WTC11 (cell line): Measurements from ENCODE around the gene ADCY5. TPM values are rescaled to one million over a fixed set of nuclear protein-coding genes. Genes with fewer than 3 reads are reported as not detected.

Source experiments
- ATAC-seq: fragments of 200-7000 bp; cut with Tn5 transposase; 2 replicates; pipeline ENCODE4 v1.10.0; 2021; ENCODE audit warnings: mild to moderate bottlenecking, moderate library complexity
- CTCF ChIA-PET: fragments of 300-600 bp; sonication (Branson Sonifier 250); formaldehyde crosslinking; loops from one replicate; lab custom pipeline; 2021; ENCODE audit warnings: antibody characterized with exemption; lab: Charles Lee
- POLR2A ChIA-PET: fragments of 350-600 bp; sonication (Branson Sonifier 250); formaldehyde crosslinking; loops from one replicate; lab custom pipeline; 2021; ENCODE audit warnings: antibody characterized with exemption; lab: Charles Lee
- DNase-seq: peaks from one replicate; pipeline ENCODE4 v3.0.0; 2021; ENCODE audit warnings: low spot score
- H3K27ac Mint-ChIP-seq: 2 replicates; pipeline ENCODE4 v1.8.0; 2021; ENCODE audit warnings: mixed read lengths
- H3K27me3 Mint-ChIP-seq: 2 replicates; pipeline ENCODE4 v1.8.0; 2021; ENCODE audit warnings: low read depth, mild to moderate bottlenecking, moderate library complexity, mixed read lengths
- H3K36me3 Mint-ChIP-seq: 2 replicates; pipeline ENCODE4 v1.8.0; 2021; ENCODE audit warnings: mixed read lengths
- H3K4me1 Mint-ChIP-seq: 2 replicates; pipeline ENCODE4 v1.8.0; 2022; ENCODE audit warnings: mixed read lengths
- H3K4me3 Mint-ChIP-seq: 2 replicates; pipeline ENCODE4 v1.8.0; 2021; ENCODE audit warnings: mild to moderate bottlenecking, moderate library complexity, mixed read lengths
- H3K9me3 Mint-ChIP-seq: 2 replicates; pipeline ENCODE4 v1.8.0; 2021; ENCODE audit warnings: mixed read lengths
- ATF1 ChIP-seq: sonication (generic); formaldehyde crosslinking; IDR thresholded peaks from 2 replicates; pipeline ENCODE4 v1.8.1; 2023; ENCODE audit warnings: mild to moderate bottlenecking, moderate library complexity, missing genetic modification reagents
- EMX1 ChIP-seq: fragments of 250-450 bp; sonication (Bioruptor Pico); IDR thresholded peaks from 2 replicates; pipeline ENCODE4 v1.8.0; 2021; ENCODE audit warnings: mild to moderate bottlenecking
- ESRRA ChIP-seq: sonication (generic); formaldehyde crosslinking; IDR thresholded peaks from 2 replicates; pipeline ENCODE4 v1.8.1; 2022; ENCODE audit warnings: mild to moderate bottlenecking, missing genetic modification reagents, borderline replicate concordance
- FOXJ3 ChIP-seq: sonication (generic); formaldehyde crosslinking; IDR thresholded peaks from 2 replicates; pipeline ENCODE4 v1.9.0; 2021; ENCODE audit warnings: missing genetic modification reagents, mild to moderate bottlenecking, borderline replicate concordance
- JAZF1 ChIP-seq: fragments of 250-450 bp; sonication (Bioruptor Pico); IDR thresholded peaks from 2 replicates; pipeline ENCODE4 v1.9.0; 2021; ENCODE audit warnings: moderate library complexity, mild to moderate bottlenecking, inconsistent platforms
- JUN ChIP-seq: sonication (generic); formaldehyde crosslinking; IDR thresholded peaks from 2 replicates; pipeline ENCODE4 v1.8.0; 2023; ENCODE audit warnings: mild to moderate bottlenecking, missing genetic modification reagents
- MYBL2 ChIP-seq: sonication (generic); formaldehyde crosslinking; IDR thresholded peaks from 2 replicates; pipeline ENCODE4 v1.8.1; 2023; ENCODE audit warnings: mild to moderate bottlenecking, moderate library complexity, missing genetic modification reagents
- NFYB ChIP-seq: sonication (generic); formaldehyde crosslinking; conservative IDR thresholded peaks from 2 replicates; pipeline ENCODE4 v1.8.0; 2022; ENCODE audit warnings: low read depth, missing genetic modification reagents
- NR3C1 ChIP-seq: sonication (generic); formaldehyde crosslinking; conservative IDR thresholded peaks from 2 replicates; pipeline ENCODE4 v1.8.1; 2023; ENCODE audit warnings: low read depth, mild to moderate bottlenecking, missing genetic modification reagents
- SP1 ChIP-seq: sonication (generic); formaldehyde crosslinking; conservative IDR thresholded peaks from 2 replicates; pipeline ENCODE4 v1.8.1; 2022; ENCODE audit warnings: missing genetic modification reagents
- ZNF396 ChIP-seq: fragments of 250-450 bp; sonication (Bioruptor Pico); IDR thresholded peaks from 2 replicates; pipeline ENCODE4 v1.8.0; 2021; ENCODE audit warnings: mild to moderate bottlenecking, moderate library complexity, borderline replicate concordance
- ZNF671 ChIP-seq: fragments of 250-450 bp; sonication (Bioruptor Pico); IDR thresholded peaks from 2 replicates; pipeline ENCODE4 v1.8.0; 2021; ENCODE audit warnings: mild to moderate bottlenecking
- total RNA-seq: library from RNA; stranded (reverse); gene quantifications from 3 replicates; pipeline ENCODE4 v1.2.3, GENCODE V29; 2021
- TF ChIP-seq, protein P1 (sequence below): sonication (generic); formaldehyde crosslinking; IDR thresholded peaks from 2 replicates; pipeline ENCODE4 v1.8.1; 2022; ENCODE audit warnings: missing genetic modification reagents, borderline replicate concordance
- TF ChIP-seq, protein P2 (sequence below): fragments of 250-450 bp; sonication (Bioruptor Pico); IDR thresholded peaks from 2 replicates; pipeline ENCODE4 v1.9.0; 2021; ENCODE audit warnings: moderate library complexity, mild to moderate bottlenecking, inconsistent platforms, borderline replicate concordance
- TF ChIP-seq, protein P3 (sequence below): sonication (generic); formaldehyde crosslinking; IDR thresholded peaks from 2 replicates; pipeline ENCODE4 v1.8.1; 2023; ENCODE audit warnings: mild to moderate bottlenecking, missing genetic modification reagents, borderline replicate concordance
- TF ChIP-seq, protein P4 (sequence below): sonication (generic); formaldehyde crosslinking; IDR thresholded peaks from 2 replicates; pipeline ENCODE4 v1.8.1; 2022; ENCODE audit warnings: mild to moderate bottlenecking, moderate library complexity, missing genetic modification reagents
- TF ChIP-seq, protein P5 (sequence below): sonication (generic); formaldehyde crosslinking; IDR thresholded peaks from 2 replicates; pipeline ENCODE4 v1.8.1; 2022; ENCODE audit warnings: low read depth, missing genetic modification reagents, borderline replicate concordance
- TF ChIP-seq, protein P6 (sequence below): sonication (generic); formaldehyde crosslinking; IDR thresholded peaks from 2 replicates; pipeline ENCODE4 v1.8.0; 2023; ENCODE audit warnings: missing genetic modification reagents

The ADCY5 gene
- total RNA-seq, 1 experiment from 2014 or later = 23.5 TPM

DNA sequence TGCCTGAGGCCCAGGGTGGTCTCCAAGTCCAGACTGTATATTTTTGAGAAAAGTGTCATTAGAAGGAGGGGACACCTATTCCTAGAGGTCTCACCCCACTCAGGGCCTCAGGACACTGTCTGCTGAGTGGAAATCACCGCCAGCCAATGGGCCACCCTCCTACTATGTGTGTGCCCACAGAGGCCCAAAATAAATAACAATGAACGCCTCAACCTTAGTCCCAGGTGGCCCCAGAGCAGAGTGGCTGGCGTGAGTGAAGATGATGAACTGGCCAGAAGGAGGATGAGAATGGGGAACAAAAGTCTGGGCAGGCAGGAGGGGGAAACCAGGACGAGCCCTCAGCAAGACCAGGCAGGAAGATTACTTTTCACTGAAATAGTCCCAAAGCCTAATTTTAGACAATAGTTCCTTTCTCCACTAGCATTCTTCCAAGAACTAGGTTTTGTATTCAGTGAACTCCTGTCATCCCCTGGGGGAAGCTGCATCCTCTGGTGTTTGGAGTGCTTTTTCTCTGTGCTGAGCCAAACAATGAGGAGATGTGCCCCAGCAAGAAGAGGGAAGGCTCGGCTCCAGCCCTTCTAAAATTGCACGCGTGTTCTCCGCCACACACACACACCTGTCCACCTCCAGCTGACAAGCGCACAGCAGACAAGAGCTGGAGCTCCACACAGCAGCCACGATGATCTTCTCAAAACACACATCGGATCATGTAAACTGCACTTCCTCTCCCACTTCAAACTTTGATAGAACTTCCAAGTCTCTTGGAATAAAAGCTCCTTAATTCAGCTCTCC, 72.2 kb downstream of the ADCY5 start:
- no peaks in the 10 kb centered on the region for H3K4me1 Mint-ChIP-seq
- POLR2A ChIA-PET = interaction anchor here (0.5 kb wide), 1 partner anchor 510 kb away, joined by 5 read pairs; no protein-coding TSS in a partner anchor
- H3K36me3 Mint-ChIP-seq = no peaks in the 10 kb centered on the region
- H3K9me3 Mint-ChIP-seq = no peaks in the 10 kb centered on the region
- DNase-seq = no peak
- CTCF ChIA-PET = interaction anchor here (0.6 to 2.7 kb wide), 11 partner anchors 10 to 195 kb away, joined by 3 to 32 read pairs (median 4); no protein-coding TSS in a partner anchor
- no peak overlapping the region for H3K4me3 Mint-ChIP-seq
- ATAC-seq = no peak
- H3K27me3 Mint-ChIP-seq = no peaks in the 10 kb centered on the region
- H3K27ac Mint-ChIP-seq = no peak overlapping the region; the same call in 1 of the 2 replicates
- no peak for TF ChIP-seq FOXJ3 (CRISPR knock-in tag)
- TF ChIP-seq, protein P1, sequence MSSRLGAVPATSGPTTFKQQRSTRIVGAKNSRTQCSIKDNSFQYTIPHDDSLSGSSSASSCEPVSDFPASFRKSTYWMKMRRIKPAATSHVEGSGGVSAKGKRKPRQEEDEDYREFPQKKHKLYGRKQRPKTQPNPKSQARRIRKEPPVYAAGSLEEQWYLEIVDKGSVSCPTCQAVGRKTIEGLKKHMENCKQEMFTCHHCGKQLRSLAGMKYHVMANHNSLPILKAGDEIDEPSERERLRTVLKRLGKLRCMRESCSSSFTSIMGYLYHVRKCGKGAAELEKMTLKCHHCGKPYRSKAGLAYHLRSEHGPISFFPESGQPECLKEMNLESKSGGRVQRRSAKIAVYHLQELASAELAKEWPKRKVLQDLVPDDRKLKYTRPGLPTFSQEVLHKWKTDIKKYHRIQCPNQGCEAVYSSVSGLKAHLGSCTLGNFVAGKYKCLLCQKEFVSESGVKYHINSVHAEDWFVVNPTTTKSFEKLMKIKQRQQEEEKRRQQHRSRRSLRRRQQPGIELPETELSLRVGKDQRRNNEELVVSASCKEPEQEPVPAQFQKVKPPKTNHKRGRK = no peak
- TF ChIP-seq, protein P2, sequence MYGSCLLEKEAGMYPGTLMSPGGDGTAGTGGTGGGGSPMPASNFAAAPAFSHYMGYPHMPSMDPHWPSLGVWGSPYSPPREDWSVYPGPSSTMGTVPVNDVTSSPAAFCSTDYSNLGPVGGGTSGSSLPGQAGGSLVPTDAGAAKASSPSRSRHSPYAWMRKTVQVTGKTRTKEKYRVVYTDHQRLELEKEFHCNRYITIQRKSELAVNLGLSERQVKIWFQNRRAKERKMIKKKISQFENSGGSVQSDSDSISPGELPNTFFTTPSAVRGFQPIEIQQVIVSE (CRISPR knock-in tag) = no peak
- no peak for TF ChIP-seq MYBL2 (CRISPR knock-in tag)
- TF ChIP-seq JUN (CRISPR knock-in tag) = no peak
- TF ChIP-seq, protein P3, sequence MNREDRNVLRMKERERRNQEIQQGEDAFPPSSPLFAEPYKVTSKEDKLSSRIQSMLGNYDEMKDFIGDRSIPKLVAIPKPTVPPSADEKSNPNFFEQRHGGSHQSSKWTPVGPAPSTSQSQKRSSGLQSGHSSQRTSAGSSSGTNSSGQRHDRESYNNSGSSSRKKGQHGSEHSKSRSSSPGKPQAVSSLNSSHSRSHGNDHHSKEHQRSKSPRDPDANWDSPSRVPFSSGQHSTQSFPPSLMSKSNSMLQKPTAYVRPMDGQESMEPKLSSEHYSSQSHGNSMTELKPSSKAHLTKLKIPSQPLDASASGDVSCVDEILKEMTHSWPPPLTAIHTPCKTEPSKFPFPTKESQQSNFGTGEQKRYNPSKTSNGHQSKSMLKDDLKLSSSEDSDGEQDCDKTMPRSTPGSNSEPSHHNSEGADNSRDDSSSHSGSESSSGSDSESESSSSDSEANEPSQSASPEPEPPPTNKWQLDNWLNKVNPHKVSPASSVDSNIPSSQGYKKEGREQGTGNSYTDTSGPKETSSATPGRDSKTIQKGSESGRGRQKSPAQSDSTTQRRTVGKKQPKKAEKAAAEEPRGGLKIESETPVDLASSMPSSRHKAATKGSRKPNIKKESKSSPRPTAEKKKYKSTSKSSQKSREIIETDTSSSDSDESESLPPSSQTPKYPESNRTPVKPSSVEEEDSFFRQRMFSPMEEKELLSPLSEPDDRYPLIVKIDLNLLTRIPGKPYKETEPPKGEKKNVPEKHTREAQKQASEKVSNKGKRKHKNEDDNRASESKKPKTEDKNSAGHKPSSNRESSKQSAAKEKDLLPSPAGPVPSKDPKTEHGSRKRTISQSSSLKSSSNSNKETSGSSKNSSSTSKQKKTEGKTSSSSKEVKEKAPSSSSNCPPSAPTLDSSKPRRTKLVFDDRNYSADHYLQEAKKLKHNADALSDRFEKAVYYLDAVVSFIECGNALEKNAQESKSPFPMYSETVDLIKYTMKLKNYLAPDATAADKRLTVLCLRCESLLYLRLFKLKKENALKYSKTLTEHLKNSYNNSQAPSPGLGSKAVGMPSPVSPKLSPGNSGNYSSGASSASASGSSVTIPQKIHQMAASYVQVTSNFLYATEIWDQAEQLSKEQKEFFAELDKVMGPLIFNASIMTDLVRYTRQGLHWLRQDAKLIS (CRISPR knock-in tag) = no peak
- no peak for TF ChIP-seq EMX1 (CRISPR knock-in tag)
- TF ChIP-seq, protein P4, sequence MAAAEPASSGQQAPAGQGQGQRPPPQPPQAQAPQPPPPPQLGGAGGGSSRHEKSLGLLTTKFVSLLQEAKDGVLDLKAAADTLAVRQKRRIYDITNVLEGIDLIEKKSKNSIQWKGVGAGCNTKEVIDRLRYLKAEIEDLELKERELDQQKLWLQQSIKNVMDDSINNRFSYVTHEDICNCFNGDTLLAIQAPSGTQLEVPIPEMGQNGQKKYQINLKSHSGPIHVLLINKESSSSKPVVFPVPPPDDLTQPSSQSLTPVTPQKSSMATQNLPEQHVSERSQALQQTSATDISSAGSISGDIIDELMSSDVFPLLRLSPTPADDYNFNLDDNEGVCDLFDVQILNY (CRISPR knock-in tag) = no peak
- TF ChIP-seq ZNF396 (CRISPR knock-in tag) = no peak

DNA sequence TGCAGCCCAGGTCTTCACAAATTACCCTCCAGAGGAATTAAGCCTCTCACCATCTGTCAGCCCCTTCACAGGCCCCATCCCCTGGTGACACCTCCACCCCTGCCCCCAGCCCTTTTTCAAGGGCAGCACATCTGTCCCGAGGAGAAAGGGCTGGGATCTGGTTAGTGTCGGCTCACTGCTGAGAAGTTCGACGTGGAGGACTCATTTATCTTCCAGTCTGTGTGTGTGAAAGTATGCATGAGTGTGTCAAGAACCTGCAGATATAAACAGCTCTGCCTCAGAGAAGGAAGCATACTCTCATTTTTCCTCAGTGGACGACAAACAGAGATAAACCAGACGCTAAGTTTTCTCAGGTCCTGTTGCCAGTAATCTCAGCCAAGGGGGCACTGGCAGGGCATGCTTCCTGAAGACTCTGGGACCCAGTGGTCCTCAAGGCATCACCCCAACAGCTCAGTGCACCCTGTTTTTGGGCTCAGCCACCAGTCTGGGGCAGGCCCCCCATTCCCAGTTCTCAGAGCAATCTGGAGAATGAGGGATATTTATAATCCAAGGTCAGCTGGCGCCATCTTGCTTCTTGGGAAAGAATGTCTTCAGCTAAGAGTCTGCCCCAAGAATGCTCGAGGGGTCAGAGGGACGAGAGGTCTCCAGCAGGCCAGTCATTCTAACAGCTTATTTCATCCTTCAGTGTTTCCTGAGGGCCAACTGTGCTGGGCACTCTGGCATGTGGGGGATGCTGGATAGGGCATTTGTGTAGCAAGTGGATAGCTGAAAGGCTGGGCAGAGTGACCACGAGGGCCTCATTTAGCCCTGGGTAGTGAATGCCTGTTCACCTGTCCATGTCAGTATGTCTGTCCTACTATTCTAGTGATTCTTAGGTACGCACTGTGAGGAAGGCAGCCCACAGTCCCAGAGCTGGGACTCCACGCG, 73.6 kb downstream of the ADCY5 start:
- Mint-ChIP-seq H3K4me1 (no peaks in the 10 kb centered on the region), H3K9me3 (no peaks in the 10 kb centered on the region), H3K27me3 (no peaks in the 10 kb centered on the region), H3K27ac (no peak overlapping the region), H3K4me3 (no peak overlapping the region), H3K36me3 (no peaks in the 10 kb centered on the region)
- no peak for TF ChIP-seq ZNF671
- TF ChIP-seq ESRRA (CRISPR knock-in tag) = no peak
- TF ChIP-seq SP1 = no peak
- no peak for TF ChIP-seq NFYB (CRISPR knock-in tag)
- TF ChIP-seq, protein P5, sequence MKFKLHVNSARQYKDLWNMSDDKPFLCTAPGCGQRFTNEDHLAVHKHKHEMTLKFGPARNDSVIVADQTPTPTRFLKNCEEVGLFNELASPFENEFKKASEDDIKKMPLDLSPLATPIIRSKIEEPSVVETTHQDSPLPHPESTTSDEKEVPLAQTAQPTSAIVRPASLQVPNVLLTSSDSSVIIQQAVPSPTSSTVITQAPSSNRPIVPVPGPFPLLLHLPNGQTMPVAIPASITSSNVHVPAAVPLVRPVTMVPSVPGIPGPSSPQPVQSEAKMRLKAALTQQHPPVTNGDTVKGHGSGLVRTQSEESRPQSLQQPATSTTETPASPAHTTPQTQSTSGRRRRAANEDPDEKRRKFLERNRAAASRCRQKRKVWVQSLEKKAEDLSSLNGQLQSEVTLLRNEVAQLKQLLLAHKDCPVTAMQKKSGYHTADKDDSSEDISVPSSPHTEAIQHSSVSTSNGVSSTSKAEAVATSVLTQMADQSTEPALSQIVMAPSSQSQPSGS (CRISPR knock-in tag) = no peak
- no peak for TF ChIP-seq NR3C1 (CRISPR knock-in tag)
- no peak for TF ChIP-seq ATF1 (CRISPR knock-in tag)
- no peak for TF ChIP-seq JAZF1 (CRISPR knock-in tag)
- TF ChIP-seq, protein P6, sequence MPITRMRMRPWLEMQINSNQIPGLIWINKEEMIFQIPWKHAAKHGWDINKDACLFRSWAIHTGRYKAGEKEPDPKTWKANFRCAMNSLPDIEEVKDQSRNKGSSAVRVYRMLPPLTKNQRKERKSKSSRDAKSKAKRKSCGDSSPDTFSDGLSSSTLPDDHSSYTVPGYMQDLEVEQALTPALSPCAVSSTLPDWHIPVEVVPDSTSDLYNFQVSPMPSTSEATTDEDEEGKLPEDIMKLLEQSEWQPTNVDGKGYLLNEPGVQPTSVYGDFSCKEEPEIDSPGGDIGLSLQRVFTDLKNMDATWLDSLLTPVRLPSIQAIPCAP (CRISPR knock-in tag) = no peak
- no peak for TF ChIP-seq JUN (CRISPR knock-in tag)
- peak; percentile 46 for DNase-seq
- ChIA-PET CTCF (interaction anchor here (0.5 to 2.7 kb wide), 20 partner anchors 9 to 348 kb away, joined by 3 to 32 read pairs (median 5); partner anchors contain the start of genes ADCY5 and SEMA5B), POLR2A (interaction anchor here (1.2 kb wide), 1 partner anchor 22 kb away, joined by 3 read pairs; no protein-coding TSS in a partner anchor)
- ATAC-seq = peak; percentile 66
